Stimulated activated naive B cell treated with anti-CD40 and anti-IgM and Interleukin-4, amounts not matched to agents 10 μg/mL and 1 μg/mL and 100 μg/mL, for 72 hours (primary cell): ENCODE results near the gene CRK.
A peak's percentile ranks its signal among the peaks of the same experiment; 100 is the strongest.
"Not testable (repeated sequence)": the region's sequence is repeated elsewhere in the genome, so short reads cannot be mapped to it uniquely, and the experiment has no call there.

Experiments used
- ATAC-seq, 2 donors: fragments of 150-1000 bp; cut with Tn5 transposase; replicated peaks; 2 replicates each; pipeline ENCODE4 v1.10.0; 2021; ENCODE audit warnings: moderate library complexity in 1 of 2
- DNase-seq: peaks from one replicate; pipeline ENCODE4 v3.0.0; 2021
- H3K27ac Mint-ChIP-seq: one replicate; pipeline ENCODE4 v1.8.0; 2022; ENCODE audit warnings: mild to moderate bottlenecking, mixed read lengths
- H3K27me3 Mint-ChIP-seq, 2 donors: one replicate each; pipeline ENCODE4 v1.8.0; 2022; ENCODE audit warnings: mixed read lengths in 2 of 2
- H3K36me3 Mint-ChIP-seq, 2 donors: one replicate each; pipeline ENCODE4 v1.8.0; 2022; ENCODE audit warnings: mixed read lengths in 2 of 2, mild to moderate bottlenecking in 1 of 2
- H3K4me1 Mint-ChIP-seq, 2 donors: one replicate each; pipeline ENCODE4 v1.8.0; 2022; ENCODE audit warnings: mixed read lengths in 2 of 2, mild to moderate bottlenecking in 1 of 2
- H3K4me3 Mint-ChIP-seq, 2 donors: one replicate each; pipeline ENCODE4 v1.8.0; 2022; ENCODE audit warnings: mild to moderate bottlenecking in 2 of 2, mixed read lengths in 2 of 2, moderate library complexity in 1 of 2
- H3K9me3 Mint-ChIP-seq, 2 donors: one replicate each; pipeline ENCODE4 v1.8.0; 2022; ENCODE audit warnings: mixed read lengths in 2 of 2, mild to moderate bottlenecking in 1 of 2

Gene CRK

GRCh38 chr17:1464186-1464585 lies 8.2 kb upstream of the CRK start:
- peaks cover 5 to 8% of the 10 kb centered on the region in 2 donors for H3K9me3 Mint-ChIP-seq
- no peak overlapping the region for H3K4me3 Mint-ChIP-seq
- H3K27me3 Mint-ChIP-seq: peaks cover 0 to 4% of the 10 kb centered on the region in 2 donors
- H3K36me3 Mint-ChIP-seq: peaks cover 50 to 71% of the 10 kb centered on the region in 2 donors
- peak overlapping the region; percentile 37 for H3K27ac Mint-ChIP-seq
- peaks cover 35 to 58% of the 10 kb centered on the region in 2 donors for H3K4me1 Mint-ChIP-seq
- DNase-seq (no peak), ATAC-seq (no peak)

GRCh38 chr17:1462164-1463112 lies 6.4 kb upstream of the CRK start:
- Mint-ChIP-seq H3K9me3 (peaks cover 5 to 8% of the 10 kb centered on the region in 2 donors), H3K27ac (peak overlapping the region; percentile 97), H3K36me3 (peaks cover 36 to 55% of the 10 kb centered on the region in 2 donors), H3K4me3 (peak overlapping the region; percentile 71 to 73), H3K27me3 (peaks cover 0 to 4% of the 10 kb centered on the region in 2 donors), H3K4me1 (peaks cover 31 to 51% of the 10 kb centered on the region in 2 donors)
- no peak for ATAC-seq
- DNase-seq: no peak

GRCh38 chr17:1461198-1461944 lies 5.3 kb upstream of the CRK start:
- Mint-ChIP-seq H3K4me3 (no peak overlapping the region), H3K27ac (peak overlapping the region; percentile 43), H3K4me1 (peaks cover 34 to 62% of the 10 kb centered on the region in 2 donors), H3K27me3 (peaks cover 0 to 4% of the 10 kb centered on the region in 2 donors), H3K36me3 (peaks cover 27 to 45% of the 10 kb centered on the region in 2 donors), H3K9me3 (peaks cover 5 to 8% of the 10 kb centered on the region in 2 donors)
- ATAC-seq (no peak), DNase-seq (no peak)

GRCh38 chr17:1460233-1460632 lies 4.2 kb upstream of the CRK start:
- H3K9me3 Mint-ChIP-seq: peaks cover 5 to 8% of the 10 kb centered on the region in 2 donors
- peak overlapping the region; percentile 5 for H3K27ac Mint-ChIP-seq
- ATAC-seq (no peak), DNase-seq (no peak)
- peaks cover 0 to 4% of the 10 kb centered on the region in 2 donors for H3K27me3 Mint-ChIP-seq
- H3K36me3 Mint-ChIP-seq: peaks cover 20 to 35% of the 10 kb centered on the region in 2 donors
- no peak overlapping the region for H3K4me3 Mint-ChIP-seq
- peaks cover 34 to 58% of the 10 kb centered on the region in 2 donors for H3K4me1 Mint-ChIP-seq

- peak overlapping the region; percentile 86 for H3K27ac Mint-ChIP-seq
- no peaks in the 10 kb centered on the region for H3K27me3 Mint-ChIP-seq
- peaks cover 23 to 60% of the 10 kb centered on the region in 2 donors for H3K4me1 Mint-ChIP-seq
- DNase-seq (peak; percentile 35), ATAC-seq (peak; percentile 48)
- H3K4me3 Mint-ChIP-seq: peak overlapping the region; percentile 85 to 88
- H3K9me3 Mint-ChIP-seq: no peaks in the 10 kb centered on the region
- peaks cover 7 to 25% of the 10 kb centered on the region in 2 donors for H3K36me3 Mint-ChIP-seq
Observed at GRCh38 chr17:1455291-1455796, 688 bp downstream of the CRK start.

GRCh38 chr17:1454541-1454940 lies 1.5 kb downstream of the CRK start:
- DNase-seq: no peak
- Mint-ChIP-seq H3K27me3 (no peaks in the 10 kb centered on the region), H3K36me3 (peaks cover 10 to 27% of the 10 kb centered on the region in 2 donors)

GRCh38 chr17:1453694-1454093 lies 2.3 kb downstream of the CRK start:
- Mint-ChIP-seq H3K27ac (peak overlapping the region; percentile 20), H3K4me3 (peak overlapping the region; percentile 46 to 65), H3K4me1 (peaks cover 26 to 64% of the 10 kb centered on the region in 2 donors), H3K36me3 (peaks cover 16 to 35% of the 10 kb centered on the region in 2 donors)
- ATAC-seq, DNase-seq, H3K9me3 Mint-ChIP-seq, H3K27me3 Mint-ChIP-seq: not testable (repeated sequence)

More at GRCh38 chr17:1454541-1454940, 1.5 kb downstream of the CRK start:
- peak overlapping the region; percentile 85 to 88 for H3K4me3 Mint-ChIP-seq
- no peak for ATAC-seq
- H3K27ac Mint-ChIP-seq: peak overlapping the region; percentile 14
- peaks cover 20 to 57% of the 10 kb centered on the region in 2 donors for H3K4me1 Mint-ChIP-seq
- H3K9me3 Mint-ChIP-seq: no peaks in the 10 kb centered on the region

GRCh38 chr17:1452836-1453235 lies 3.2 kb downstream of the CRK start:
- ATAC-seq: no peak
- H3K4me1 Mint-ChIP-seq: peaks cover 26 to 65% of the 10 kb centered on the region in 2 donors
- H3K27me3 Mint-ChIP-seq: no peaks in the 10 kb centered on the region
- peaks cover 16 to 37% of the 10 kb centered on the region in 2 donors for H3K36me3 Mint-ChIP-seq
- no peak overlapping the region for H3K4me3 Mint-ChIP-seq
- DNase-seq: no peak
- no peaks in the 10 kb centered on the region for H3K9me3 Mint-ChIP-seq
- H3K27ac Mint-ChIP-seq: no peak overlapping the region

- Mint-ChIP-seq H3K36me3 (peaks cover 23 to 41% of the 10 kb centered on the region in 2 donors), H3K4me1 (peaks cover 24 to 71% of the 10 kb centered on the region in 2 donors)
- H3K4me3 Mint-ChIP-seq, H3K27me3 Mint-ChIP-seq, H3K27ac Mint-ChIP-seq, DNase-seq, H3K9me3 Mint-ChIP-seq, ATAC-seq: not testable (repeated sequence)
Observed at GRCh38 chr17:1450261-1450660, 5.8 kb downstream of the CRK start.

GRCh38 chr17:1449412-1449967 lies 6.5 kb downstream of the CRK start:
- H3K4me1 Mint-ChIP-seq: peaks cover 19 to 66% of the 10 kb centered on the region in 2 donors
- DNase-seq: no peak
- no peaks in the 10 kb centered on the region for H3K27me3 Mint-ChIP-seq
- H3K9me3 Mint-ChIP-seq: no peaks in the 10 kb centered on the region
- H3K4me3 Mint-ChIP-seq: no peak overlapping the region
- no peak for ATAC-seq
- peak overlapping the region; percentile 14 for H3K27ac Mint-ChIP-seq
- H3K36me3 Mint-ChIP-seq: peaks cover 23 to 40% of the 10 kb centered on the region in 2 donors

GRCh38 chr17:1447052-1447451 lies 9.0 kb downstream of the CRK start:
- Mint-ChIP-seq H3K4me3 (no peak overlapping the region), H3K27ac (no peak overlapping the region), H3K9me3 (no peaks in the 10 kb centered on the region), H3K27me3 (no peaks in the 10 kb centered on the region), H3K36me3 (peaks cover 18 to 27% of the 10 kb centered on the region in 2 donors), H3K4me1 (peaks cover 12 to 43% of the 10 kb centered on the region in 2 donors)
- ATAC-seq (no peak), DNase-seq (no peak)

GRCh38 chr17:1446201-1446600 lies 9.8 kb downstream of the CRK start:
- DNase-seq (no peak), ATAC-seq (no peak)
- H3K4me3 Mint-ChIP-seq: no peak overlapping the region
- H3K9me3 Mint-ChIP-seq: no peaks in the 10 kb centered on the region
- no peaks in the 10 kb centered on the region for H3K27me3 Mint-ChIP-seq
- no peak overlapping the region for H3K27ac Mint-ChIP-seq
- H3K36me3 Mint-ChIP-seq: peaks cover 19 to 20% of the 10 kb centered on the region in 2 donors
- H3K4me1 Mint-ChIP-seq: peaks cover 11 to 36% of the 10 kb centered on the region in 2 donors

- H3K4me3 Mint-ChIP-seq, DNase-seq: not testable (repeated sequence)
Observed at GRCh38 chr17:1445695-1446094, 10.3 kb downstream of the CRK start.

GRCh38 chr17:1442721-1443120 lies 13.3 kb downstream of the CRK start:
- Mint-ChIP-seq H3K36me3 (peaks cover 13 to 18% of the 10 kb centered on the region in 2 donors), H3K4me1 (peaks cover 5 to 24% of the 10 kb centered on the region in 2 donors)
- not testable (repeated sequence) for H3K4me3 Mint-ChIP-seq, DNase-seq, H3K27me3 Mint-ChIP-seq, ATAC-seq, H3K27ac Mint-ChIP-seq, H3K9me3 Mint-ChIP-seq

More at GRCh38 chr17:1445695-1446094, 10.3 kb downstream of the CRK start:
- not testable (repeated sequence) for H3K27me3 Mint-ChIP-seq, H3K27ac Mint-ChIP-seq, H3K9me3 Mint-ChIP-seq, ATAC-seq
- peaks cover 11 to 36% of the 10 kb centered on the region in 2 donors for H3K4me1 Mint-ChIP-seq
- H3K36me3 Mint-ChIP-seq: peaks cover 19 to 20% of the 10 kb centered on the region in 2 donors
